HG03045 (cell line): ENCODE measurements around the gene OR52J3.

Experiments used
- ATAC-seq: cut with Tn5 transposase; IDR thresholded peaks from one replicate; pipeline ENCODE4 v1.9.1; 2021; ENCODE audit warnings: mild to moderate bottlenecking, moderate library complexity; ENCODE audit not compliant: unreplicated experiment

OR52J3 gene

DNA sequence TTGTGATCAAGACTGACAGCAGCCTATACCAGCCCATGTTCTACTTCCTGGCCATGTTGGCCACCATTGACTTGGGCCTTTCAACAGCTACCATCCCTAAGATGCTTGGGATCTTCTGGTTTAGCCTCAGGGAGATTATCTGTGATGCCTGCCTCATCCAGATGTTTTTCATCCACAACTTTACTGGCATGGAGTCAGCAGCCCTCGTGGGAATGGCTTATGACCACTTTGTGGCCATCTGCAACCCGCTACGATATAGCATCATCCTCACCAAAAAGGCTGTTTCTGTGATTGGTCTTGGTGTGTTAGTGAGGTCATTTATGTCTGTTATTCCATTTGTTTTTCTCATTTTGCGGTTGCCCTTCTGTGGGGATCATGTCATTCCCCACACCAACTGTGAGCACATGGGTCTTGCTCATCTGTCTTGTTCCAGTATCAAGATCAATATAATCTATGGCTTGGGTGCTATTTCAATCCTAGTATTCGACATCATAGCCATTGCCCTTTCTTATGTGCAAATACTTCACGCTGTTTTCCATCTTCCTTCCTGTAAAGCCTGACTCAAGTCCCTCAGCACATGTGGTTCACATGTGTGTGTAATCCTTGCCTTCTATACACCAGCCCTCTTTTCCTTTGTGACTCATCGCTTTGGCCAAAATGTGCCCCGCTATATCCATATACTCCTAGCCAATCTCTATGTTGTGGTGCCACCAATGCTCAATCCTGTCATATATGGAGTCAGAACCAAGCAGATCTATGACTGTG lies 46.7 kb downstream of the OR52J3 start:
- no peak for ATAC-seq

GRCh38 chr11:5096011-5096410 lies 49.7 kb downstream of the OR52J3 start:
- ATAC-seq: no peak
